ENCODE measurements around the gene ASIC2.

DNA sequence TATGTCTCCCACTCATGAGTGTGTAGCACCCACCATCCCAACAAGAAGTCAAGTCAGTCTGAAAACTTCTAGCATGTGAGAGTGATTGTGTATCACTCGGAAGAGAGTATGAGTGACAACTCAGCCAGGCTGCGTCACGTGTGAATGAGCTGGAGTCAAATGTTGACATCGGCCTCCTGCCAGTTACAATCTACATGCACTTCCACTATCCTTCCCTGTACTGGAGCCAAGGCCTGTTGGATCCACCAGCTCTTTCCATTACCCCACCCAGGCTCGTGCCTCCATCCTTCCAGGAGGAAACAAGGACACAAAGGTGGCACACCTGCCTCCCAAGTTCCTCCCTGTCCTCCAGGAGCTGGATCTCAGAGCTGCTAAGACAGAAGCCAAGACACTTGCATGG lies 64.5 kb downstream of the ASIC2 start:
- TF ChIP-seq, protein P1, sequence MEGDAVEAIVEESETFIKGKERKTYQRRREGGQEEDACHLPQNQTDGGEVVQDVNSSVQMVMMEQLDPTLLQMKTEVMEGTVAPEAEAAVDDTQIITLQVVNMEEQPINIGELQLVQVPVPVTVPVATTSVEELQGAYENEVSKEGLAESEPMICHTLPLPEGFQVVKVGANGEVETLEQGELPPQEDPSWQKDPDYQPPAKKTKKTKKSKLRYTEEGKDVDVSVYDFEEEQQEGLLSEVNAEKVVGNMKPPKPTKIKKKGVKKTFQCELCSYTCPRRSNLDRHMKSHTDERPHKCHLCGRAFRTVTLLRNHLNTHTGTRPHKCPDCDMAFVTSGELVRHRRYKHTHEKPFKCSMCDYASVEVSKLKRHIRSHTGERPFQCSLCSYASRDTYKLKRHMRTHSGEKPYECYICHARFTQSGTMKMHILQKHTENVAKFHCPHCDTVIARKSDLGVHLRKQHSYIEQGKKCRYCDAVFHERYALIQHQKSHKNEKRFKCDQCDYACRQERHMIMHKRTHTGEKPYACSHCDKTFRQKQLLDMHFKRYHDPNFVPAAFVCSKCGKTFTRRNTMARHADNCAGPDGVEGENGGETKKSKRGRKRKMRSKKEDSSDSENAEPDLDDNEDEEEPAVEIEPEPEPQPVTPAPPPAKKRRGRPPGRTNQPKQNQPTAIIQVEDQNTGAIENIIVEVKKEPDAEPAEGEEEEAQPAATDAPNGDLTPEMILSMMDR (tag by site-specific recombination; IDR thresholded peaks at IDR 0.05) = no peak
- TF ChIP-seq ZNF664 (tag by site-specific recombination; IDR thresholded peaks at IDR 0.05) (no peak), ZBTB7A (tag by site-specific recombination; IDR thresholded peaks at IDR 0.05; ENCODE audit: low read depth) (no peak), KLF16 (tag by site-specific recombination; IDR thresholded peaks at IDR 0.05) (no peak), MYNN (tag by site-specific recombination; IDR thresholded peaks at IDR 0.05; ENCODE audit: borderline replicate concordance) (no peak), ZNF830 (tag by site-specific recombination; IDR thresholded peaks at IDR 0.05; ENCODE audit: low read depth) (no peak), ZBTB49 (tag by site-specific recombination; IDR thresholded peaks at IDR 0.05; ENCODE audit: low read depth) (no peak), ZNF138 (tag by site-specific recombination; IDR thresholded peaks at IDR 0.05; ENCODE audit: borderline replicate concordance) (no peak), ZNF416 (tag by site-specific recombination; IDR thresholded peaks at IDR 0.05) (no peak), ZSCAN18 (tag by site-specific recombination; IDR thresholded peaks at IDR 0.05) (no peak)
